Astrocyte (in vitro differentiated cells and primary cell): ENCODE measurements around the gene LYG1. TPM values are rescaled to one million over a fixed set of nuclear protein-coding genes. Genes with fewer than 3 reads are reported as not detected.

Source experiments
- DNase-seq: peaks from one replicate; pipeline ENCODE4 v3.0.0-alpha.2; 2010; ENCODE audit warnings: low read depth
- FAIRE-seq: peaks from 2 replicates; lab custom pipeline; 2011; peaks lifted over from hg19 to GRCh38; lab: Jason Lieb, UNC
- H2AFZ ChIP-seq: 2 replicates; pipeline ENCODE4 v1.6.0; 2012; ENCODE audit warnings: low read depth, low read length, inconsistent platforms
- H3K27ac ChIP-seq: 2 replicates; pipeline ENCODE4 v1.5.1; 2011; ENCODE audit warnings: low read depth, low read length, inconsistent platforms
- H3K27me3 ChIP-seq: 2 replicates; pipeline ENCODE4 v1.6.0; 2011; ENCODE audit warnings: low read length, inconsistent platforms; ENCODE audit not compliant: insufficient read depth
- H3K36me3 ChIP-seq: 2 replicates; pipeline ENCODE4 v1.5.1; 2011; ENCODE audit warnings: low read length, inconsistent platforms; ENCODE audit not compliant: insufficient read depth
- H3K4me1 ChIP-seq: 2 replicates; pipeline ENCODE4 v1.5.1; 2011; ENCODE audit warnings: low read length, inconsistent platforms; ENCODE audit not compliant: insufficient read depth
- H3K4me2 ChIP-seq: 2 replicates; pipeline ENCODE4 v1.6.0; 2012; ENCODE audit warnings: low read length, inconsistent platforms
- H3K4me3 ChIP-seq: 2 replicates; pipeline ENCODE4 v1.5.1; 2011; ENCODE audit warnings: low read depth, mild to moderate bottlenecking, low read length, inconsistent platforms; ENCODE audit not compliant: insufficient read depth
- H3K79me2 ChIP-seq: 2 replicates; pipeline ENCODE4 v1.6.0; 2012; ENCODE audit warnings: mild to moderate bottlenecking, low read length, inconsistent platforms; ENCODE audit not compliant: insufficient read depth
- H3K9ac ChIP-seq: 2 replicates; pipeline ENCODE4 v1.6.0; 2012; ENCODE audit warnings: mild to moderate bottlenecking, low read length, inconsistent platforms
- H3K9me3 ChIP-seq: 2 replicates; pipeline ENCODE4 v1.5.1; 2012; ENCODE audit warnings: low read depth, mild to moderate bottlenecking, low read length, inconsistent platforms; ENCODE audit not compliant: insufficient read depth
- H4K20me1 ChIP-seq: 2 replicates; pipeline ENCODE4 v1.6.0; 2012; ENCODE audit warnings: low read length, inconsistent platforms; ENCODE audit not compliant: insufficient read depth
- H3K27ac Mint-ChIP-seq: one replicate; pipeline ENCODE4 v1.8.0; 2021; ENCODE audit warnings: mild to moderate bottlenecking, mixed read lengths; ENCODE audit not compliant: unreplicated experiment
- H3K27me3 Mint-ChIP-seq: one replicate; pipeline ENCODE4 v1.8.0; 2021; ENCODE audit warnings: low read depth, mixed read lengths; ENCODE audit not compliant: unreplicated experiment
- H3K36me3 Mint-ChIP-seq: one replicate; pipeline ENCODE4 v1.8.0; 2021; ENCODE audit warnings: low read depth, mixed read lengths; ENCODE audit not compliant: unreplicated experiment
- H3K4me1 Mint-ChIP-seq: one replicate; pipeline ENCODE4 v1.8.0; 2021; ENCODE audit warnings: low read depth, mixed read lengths; ENCODE audit not compliant: unreplicated experiment
- H3K4me3 Mint-ChIP-seq: one replicate; pipeline ENCODE4 v1.8.0; 2021; ENCODE audit warnings: mild to moderate bottlenecking, moderate library complexity, mixed read lengths; ENCODE audit not compliant: unreplicated experiment
- H3K9me3 Mint-ChIP-seq: one replicate; pipeline ENCODE4 v1.8.0; 2021; ENCODE audit warnings: mild to moderate bottlenecking, mixed read lengths; ENCODE audit not compliant: unreplicated experiment
- CTCF ChIP-seq: IDR thresholded peaks from 2 replicates; pipeline ENCODE4 v1.5.1; 2011; ENCODE audit warnings: low read depth, mild to moderate bottlenecking, inconsistent platforms, low read length, moderate library complexity; ENCODE audit not compliant: insufficient read depth
- EZH2 ChIP-seq: IDR thresholded peaks from 2 replicates; pipeline ENCODE4 v1.6.1; 2012; ENCODE audit warnings: mild to moderate bottlenecking, low read length, inconsistent platforms; ENCODE audit not compliant: insufficient read depth
- total RNA-seq: library from RNA; stranded (reverse); gene quantifications from 2 replicates; pipeline ENCODE4 v1.2.1, GENCODE V29; 2021

LYG1 gene
- total RNA-seq, 1 donor from 2014 or later = 1.3 TPM

GRCh38 chr2:99259465-99259864, 41.5 kb downstream of the LYG1 start:
- H3K9me3 ChIP-seq = no peaks in the 10 kb centered on the region
- no peaks in the 10 kb centered on the region for H4K20me1 ChIP-seq
- no peaks in the 10 kb centered on the region for H3K79me2 ChIP-seq
- no peaks in the 10 kb centered on the region for H3K27me3 ChIP-seq
- Mint-ChIP-seq H3K36me3 (peaks cover 1% of the 10 kb centered on the region), H3K4me3 (no peak overlapping the region), H3K9me3 (no peaks in the 10 kb centered on the region), H3K4me1 (peaks cover 6% of the 10 kb centered on the region), H3K27me3 (peaks cover 3% of the 10 kb centered on the region), H3K27ac (no peak overlapping the region)
- H3K27ac ChIP-seq = no peak overlapping the region
- no peak for FAIRE-seq
- H3K4me1 ChIP-seq = peaks cover 7% of the 10 kb centered on the region
- no peak overlapping the region for H3K4me2 ChIP-seq
- DNase-seq = no peak
- no peak overlapping the region for H3K4me3 ChIP-seq
- H2AFZ ChIP-seq = no peak overlapping the region
- TF ChIP-seq CTCF = no peak
- TF ChIP-seq EZH2 = no peak
- H3K36me3 ChIP-seq = no peaks in the 10 kb centered on the region
- no peak overlapping the region for H3K9ac ChIP-seq

- H3K36me3 Mint-ChIP-seq = peaks cover 1% of the 10 kb centered on the region
- DNase-seq = no peak
Observed at GRCh38 chr2:99256677-99257076, 44.3 kb downstream of the LYG1 start.

More at GRCh38 chr2:99256677-99257076, 44.3 kb downstream of the LYG1 start:
- TF ChIP-seq CTCF (no peak), EZH2 (no peak)
- H3K4me3 Mint-ChIP-seq = no peak overlapping the region
- H4K20me1 ChIP-seq = no peaks in the 10 kb centered on the region
- no peak overlapping the region for H3K4me2 ChIP-seq
- no peak overlapping the region for H3K4me3 ChIP-seq
- H3K9me3 Mint-ChIP-seq = peaks cover 3% of the 10 kb centered on the region
- no peaks in the 10 kb centered on the region for H3K79me2 ChIP-seq
- H3K9me3 ChIP-seq = no peaks in the 10 kb centered on the region
- H3K27ac Mint-ChIP-seq = no peak overlapping the region
- H3K36me3 ChIP-seq = no peaks in the 10 kb centered on the region
- no peak overlapping the region for H3K27ac ChIP-seq
- H3K27me3 Mint-ChIP-seq = peaks cover 3% of the 10 kb centered on the region
- no peak overlapping the region for H3K9ac ChIP-seq
- no peaks in the 10 kb centered on the region for H3K27me3 ChIP-seq
- H3K4me1 ChIP-seq = peaks cover 7% of the 10 kb centered on the region
- H2AFZ ChIP-seq = no peak overlapping the region
- peaks cover 6% of the 10 kb centered on the region for H3K4me1 Mint-ChIP-seq
- FAIRE-seq = no peak
